ENCODE results near the gene NME1.

GRCh38 chr17:51142597-51142996 lies 10.8 kb upstream of the NME1 start:
- TF ChIP-seq, protein P1, sequence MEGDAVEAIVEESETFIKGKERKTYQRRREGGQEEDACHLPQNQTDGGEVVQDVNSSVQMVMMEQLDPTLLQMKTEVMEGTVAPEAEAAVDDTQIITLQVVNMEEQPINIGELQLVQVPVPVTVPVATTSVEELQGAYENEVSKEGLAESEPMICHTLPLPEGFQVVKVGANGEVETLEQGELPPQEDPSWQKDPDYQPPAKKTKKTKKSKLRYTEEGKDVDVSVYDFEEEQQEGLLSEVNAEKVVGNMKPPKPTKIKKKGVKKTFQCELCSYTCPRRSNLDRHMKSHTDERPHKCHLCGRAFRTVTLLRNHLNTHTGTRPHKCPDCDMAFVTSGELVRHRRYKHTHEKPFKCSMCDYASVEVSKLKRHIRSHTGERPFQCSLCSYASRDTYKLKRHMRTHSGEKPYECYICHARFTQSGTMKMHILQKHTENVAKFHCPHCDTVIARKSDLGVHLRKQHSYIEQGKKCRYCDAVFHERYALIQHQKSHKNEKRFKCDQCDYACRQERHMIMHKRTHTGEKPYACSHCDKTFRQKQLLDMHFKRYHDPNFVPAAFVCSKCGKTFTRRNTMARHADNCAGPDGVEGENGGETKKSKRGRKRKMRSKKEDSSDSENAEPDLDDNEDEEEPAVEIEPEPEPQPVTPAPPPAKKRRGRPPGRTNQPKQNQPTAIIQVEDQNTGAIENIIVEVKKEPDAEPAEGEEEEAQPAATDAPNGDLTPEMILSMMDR (IDR thresholded peaks at IDR 0.05) = no peak
- TF ChIP-seq MAFK (IDR thresholded peaks at IDR 0.05; ENCODE audit: partially characterized antibody) = no peak
- TF ChIP-seq, protein P2, sequence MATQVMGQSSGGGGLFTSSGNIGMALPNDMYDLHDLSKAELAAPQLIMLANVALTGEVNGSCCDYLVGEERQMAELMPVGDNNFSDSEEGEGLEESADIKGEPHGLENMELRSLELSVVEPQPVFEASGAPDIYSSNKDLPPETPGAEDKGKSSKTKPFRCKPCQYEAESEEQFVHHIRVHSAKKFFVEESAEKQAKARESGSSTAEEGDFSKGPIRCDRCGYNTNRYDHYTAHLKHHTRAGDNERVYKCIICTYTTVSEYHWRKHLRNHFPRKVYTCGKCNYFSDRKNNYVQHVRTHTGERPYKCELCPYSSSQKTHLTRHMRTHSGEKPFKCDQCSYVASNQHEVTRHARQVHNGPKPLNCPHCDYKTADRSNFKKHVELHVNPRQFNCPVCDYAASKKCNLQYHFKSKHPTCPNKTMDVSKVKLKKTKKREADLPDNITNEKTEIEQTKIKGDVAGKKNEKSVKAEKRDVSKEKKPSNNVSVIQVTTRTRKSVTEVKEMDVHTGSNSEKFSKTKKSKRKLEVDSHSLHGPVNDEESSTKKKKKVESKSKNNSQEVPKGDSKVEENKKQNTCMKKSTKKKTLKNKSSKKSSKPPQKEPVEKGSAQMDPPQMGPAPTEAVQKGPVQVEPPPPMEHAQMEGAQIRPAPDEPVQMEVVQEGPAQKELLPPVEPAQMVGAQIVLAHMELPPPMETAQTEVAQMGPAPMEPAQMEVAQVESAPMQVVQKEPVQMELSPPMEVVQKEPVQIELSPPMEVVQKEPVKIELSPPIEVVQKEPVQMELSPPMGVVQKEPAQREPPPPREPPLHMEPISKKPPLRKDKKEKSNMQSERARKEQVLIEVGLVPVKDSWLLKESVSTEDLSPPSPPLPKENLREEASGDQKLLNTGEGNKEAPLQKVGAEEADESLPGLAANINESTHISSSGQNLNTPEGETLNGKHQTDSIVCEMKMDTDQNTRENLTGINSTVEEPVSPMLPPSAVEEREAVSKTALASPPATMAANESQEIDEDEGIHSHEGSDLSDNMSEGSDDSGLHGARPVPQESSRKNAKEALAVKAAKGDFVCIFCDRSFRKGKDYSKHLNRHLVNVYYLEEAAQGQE (IDR thresholded peaks at IDR 0.05) = no peak
- no peak for TF ChIP-seq NR3C1 (IDR thresholded peaks at IDR 0.05)
- TF ChIP-seq PHF8 (IDR thresholded peaks at IDR 0.05; ENCODE audit: borderline replicate concordance, low read depth) = no peak
- no peak for TF ChIP-seq SMC3 (IDR thresholded peaks at IDR 0.05)
- no peak for TF ChIP-seq JUN (IDR thresholded peaks at IDR 0.05)
- TF ChIP-seq POLR2A (IDR thresholded peaks at IDR 0.05; ENCODE audit: low read length) = no peak
- TF ChIP-seq POLR2AphosphoS2 (conservative IDR thresholded peaks at IDR 0.05; ENCODE audit: low read length) = no peak
- no peak for TF ChIP-seq MYC (IDR thresholded peaks at IDR 0.05; ENCODE audit: borderline replicate concordance, low read length)
